GM12874 (cell line): Measurements from ENCODE around the gene THBS3.

ENCODE experiments used
- CTCF ChIP-seq: IDR thresholded peaks from 2 replicates; pipeline ENCODE4 v1.5.1; 2011; ENCODE audit warnings: low read depth, mild to moderate bottlenecking, control low read depth, low read length, moderate library complexity; ENCODE audit not compliant: insufficient read depth

Gene THBS3

DNA sequence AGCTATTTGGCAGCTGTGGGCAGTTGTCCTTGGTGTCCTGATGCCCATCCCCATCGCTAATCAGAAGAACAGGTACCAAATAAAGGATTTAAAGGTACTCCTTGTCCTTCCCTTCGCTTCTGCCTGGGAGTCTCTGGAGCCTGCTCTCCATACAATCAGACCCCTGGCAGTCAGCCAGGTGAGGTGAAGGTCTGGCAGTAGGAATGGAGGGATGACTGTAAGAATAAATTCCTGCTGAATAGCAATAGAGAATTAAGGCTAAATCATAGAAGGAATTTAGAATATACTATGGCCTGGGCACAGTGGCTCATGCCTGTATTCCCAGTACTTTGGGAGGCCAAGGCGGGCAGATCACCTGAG is 9.2 kb downstream of the THBS3 start:
- TF ChIP-seq CTCF: no peak

DNA sequence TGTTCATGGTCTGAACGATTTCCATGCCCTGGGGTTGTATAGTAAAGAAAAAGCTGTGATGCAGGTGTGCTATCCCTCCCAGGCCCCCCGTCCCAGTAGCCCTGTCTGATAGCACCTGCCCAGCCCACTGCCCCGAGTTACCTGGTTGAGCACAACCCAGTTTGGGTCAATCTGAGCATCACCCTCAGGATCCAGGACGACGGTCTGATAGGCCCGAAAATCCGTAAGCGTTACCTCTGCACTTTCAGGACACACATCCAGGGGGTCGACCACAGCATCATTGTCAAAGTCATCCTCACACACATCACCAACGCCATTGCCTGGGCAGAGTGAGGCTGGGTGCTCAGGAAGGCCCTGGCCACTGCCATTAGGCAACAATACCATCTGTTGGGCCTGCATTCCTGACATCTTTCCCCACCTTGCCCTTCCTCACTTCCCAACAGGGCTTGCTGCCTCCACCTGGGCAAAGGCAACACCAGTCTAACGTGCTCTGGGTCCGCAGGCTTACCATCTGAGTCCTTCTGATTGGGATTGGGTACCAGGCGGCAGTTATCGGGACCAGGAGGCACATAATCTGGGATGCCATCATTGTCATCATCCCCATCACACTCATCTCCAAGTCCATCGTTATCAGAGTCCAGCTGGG is 9.7 kb downstream of the THBS3 start:
- TF ChIP-seq CTCF: no peak

- TF ChIP-seq CTCF: no peak
Measured at GRCh38 chr1:155196893-155197638, 10.6 kb downstream of the THBS3 start.

DNA sequence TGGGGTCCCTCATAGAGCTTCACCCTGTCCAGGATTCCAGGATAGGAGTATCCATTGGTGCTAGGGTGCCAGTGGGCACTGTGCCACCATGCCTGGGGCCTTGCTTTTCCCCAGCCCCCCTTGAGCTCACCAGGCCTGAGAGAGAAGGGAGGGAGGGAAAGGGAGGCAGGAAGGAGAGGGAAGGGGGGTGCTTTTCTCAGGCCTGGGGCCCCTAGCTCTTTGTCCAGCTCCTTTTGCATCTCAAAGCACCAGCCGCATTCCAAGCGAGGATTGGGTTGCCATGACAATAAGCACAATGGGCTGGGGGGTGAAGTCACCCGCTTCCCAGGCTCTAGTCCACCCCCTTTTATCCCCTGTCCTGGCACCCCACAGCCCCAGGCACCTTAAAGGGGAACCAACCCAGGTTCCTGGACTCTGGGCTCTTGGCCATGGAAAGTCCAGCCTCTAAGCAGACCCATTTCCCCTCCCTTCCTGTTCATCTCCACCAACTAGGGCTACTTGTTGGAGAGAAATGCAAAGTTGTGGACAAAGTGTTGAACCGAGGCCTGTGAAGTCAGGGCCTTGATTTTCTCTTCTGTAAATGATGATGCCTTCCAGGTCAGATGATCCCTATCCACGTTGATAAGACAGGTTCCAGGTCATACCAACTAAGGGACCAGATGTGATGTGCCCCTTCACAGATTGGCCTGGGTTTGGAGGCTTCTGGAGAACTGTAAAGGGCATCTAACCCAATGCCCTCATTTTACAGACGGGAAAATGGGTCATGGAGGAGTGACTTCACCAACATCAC is 11.4 kb downstream of the THBS3 start:
- TF ChIP-seq CTCF: no peak

DNA sequence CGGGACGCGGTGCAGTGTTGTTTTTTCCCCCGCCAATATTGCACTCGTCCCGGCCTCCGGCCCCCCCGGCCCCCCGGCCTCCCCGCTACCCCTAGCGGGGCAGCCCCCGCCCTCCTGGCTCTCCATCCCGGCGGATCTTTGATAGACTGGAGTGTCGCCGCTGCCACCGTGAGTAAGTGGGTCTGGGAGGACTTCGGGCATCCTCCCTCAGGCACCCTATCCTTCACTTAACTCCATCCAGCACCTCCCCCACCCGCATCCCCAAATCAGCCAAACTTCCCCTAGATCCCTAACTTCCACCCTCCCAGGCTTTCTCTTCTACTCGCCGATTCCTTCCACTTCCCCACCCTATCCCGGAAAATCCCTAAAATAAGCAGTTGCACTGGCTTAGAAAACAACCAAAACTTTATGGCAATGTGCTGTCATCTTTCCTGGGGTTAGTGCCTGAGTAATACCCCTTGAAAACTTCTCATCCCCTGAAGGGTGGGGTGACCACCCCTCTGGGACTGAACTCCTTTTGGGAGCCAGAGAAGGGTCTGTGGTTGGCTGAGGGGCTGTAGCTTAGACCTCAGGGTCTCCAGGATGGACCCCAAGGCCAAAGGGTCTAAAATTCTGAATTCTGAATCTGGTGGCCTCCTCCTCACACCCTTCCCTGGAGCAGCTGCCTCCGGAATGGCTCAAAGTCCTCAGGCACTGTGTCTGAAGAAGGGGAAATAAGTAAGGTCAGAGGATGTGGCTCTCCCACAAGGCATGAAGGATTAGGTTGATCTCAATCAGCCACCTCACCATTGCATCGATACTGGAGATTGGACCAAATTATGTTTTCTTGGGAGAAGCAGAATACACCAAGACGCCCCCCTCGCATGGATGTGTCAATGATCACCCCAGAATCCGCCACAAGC is 12.2 kb downstream of the THBS3 start:
- no peak for TF ChIP-seq CTCF

DNA sequence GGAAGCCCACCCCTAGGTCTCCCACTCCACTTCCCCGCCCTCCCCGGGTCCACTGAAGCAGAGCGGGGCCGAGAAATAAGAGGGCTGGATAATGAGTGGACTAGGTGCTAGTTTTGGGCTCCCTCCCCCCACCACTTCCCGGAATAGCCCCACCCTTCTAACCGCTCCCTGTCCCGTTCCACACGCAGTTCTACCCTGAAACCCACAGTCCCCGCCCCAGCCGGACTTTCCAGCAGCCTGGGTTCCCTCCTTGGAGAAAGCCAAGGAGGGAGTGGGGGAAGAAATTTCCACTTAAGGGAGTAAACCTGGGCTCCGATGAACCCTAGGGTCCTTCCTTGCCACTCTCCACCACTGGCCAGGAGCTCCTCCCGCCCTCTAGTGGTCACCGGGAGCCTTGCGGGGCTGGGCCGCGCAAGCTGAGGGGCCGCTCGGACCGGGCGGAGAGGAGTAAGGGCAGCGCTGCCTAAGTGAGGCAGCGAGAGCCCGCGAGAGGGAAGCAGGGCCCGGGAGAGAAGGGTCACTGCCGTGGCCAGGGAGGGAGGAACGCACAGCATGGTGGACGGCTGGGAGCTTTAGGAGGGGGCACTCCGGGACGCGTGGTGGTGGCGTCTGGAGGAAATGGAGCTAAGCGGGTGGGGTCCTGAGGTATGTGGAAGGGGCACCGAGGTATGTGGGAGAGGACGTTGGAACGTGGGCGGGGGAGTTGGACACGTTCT is 14.3 kb downstream of the THBS3 start:
- peak; percentile 99 for TF ChIP-seq CTCF
